ENCODE measurements around the gene MAGEF1. TPM values are rescaled to one million over a fixed set of nuclear protein-coding genes. Genes with fewer than 3 reads are reported as not detected.

The MAGEF1 gene
- total RNA-seq, 1 experiment from 2014 or later, result 31.9 TPM

DNA sequence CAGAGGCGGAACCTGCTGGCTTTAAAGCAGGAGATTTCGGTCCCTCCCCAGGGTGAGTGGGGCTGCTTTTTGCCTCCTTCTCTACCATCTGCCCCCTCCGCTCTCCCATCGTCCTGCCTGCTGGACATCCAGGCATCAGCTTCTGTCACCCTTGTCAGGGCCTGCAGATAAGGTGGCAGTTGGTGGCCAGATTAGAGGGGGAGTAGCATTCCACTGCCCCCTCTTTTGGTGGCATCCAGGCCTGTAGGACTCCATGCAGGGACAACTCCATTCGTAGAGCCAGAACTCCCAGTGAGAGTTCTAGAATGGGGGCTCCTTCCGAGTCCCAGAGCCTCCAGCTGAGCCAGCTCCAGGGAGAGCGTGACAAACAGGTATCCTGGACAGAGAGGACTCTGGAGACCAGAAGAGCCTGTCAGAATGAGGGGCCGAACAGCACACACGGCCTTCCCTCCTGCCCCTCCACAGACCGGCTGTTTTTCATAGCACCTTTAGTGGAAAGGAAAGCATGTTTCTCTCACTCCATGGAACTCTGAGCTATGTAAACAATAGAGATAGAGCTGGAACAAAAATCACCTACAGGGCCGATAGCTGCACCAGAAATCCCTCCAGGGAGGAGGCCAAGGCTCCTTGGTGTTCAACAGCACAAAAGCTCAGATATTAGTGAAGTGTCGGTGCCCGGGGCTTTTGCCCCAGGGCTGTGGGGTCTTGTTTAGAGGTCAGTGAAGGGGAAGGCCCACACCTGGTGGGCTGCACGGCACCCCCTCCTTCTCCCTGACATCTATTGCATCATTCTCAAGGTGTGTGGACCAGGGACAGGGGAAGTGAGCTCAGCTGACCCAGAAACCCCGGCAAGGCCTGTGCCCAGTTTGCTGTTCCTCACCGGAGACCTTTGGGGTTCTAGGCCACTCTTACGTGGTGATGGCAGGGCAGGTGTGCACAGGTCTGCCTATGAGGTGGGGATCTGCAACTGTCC is 34.2 kb downstream of the MAGEF1 start:
- no peak overlapping the region for H4K8ac ChIP-seq (replicated peaks; ENCODE audit: insufficient read length, low read depth, low read length)
- no CpG with 5 or more reads among the region's 17 CpGs for WGBS (ENCODE audit: extremely low coverage, insufficient read length, low lambda C conversion rate)
- no peak overlapping the region for H2AK5ac ChIP-seq (ENCODE audit: insufficient read length, low read length)
- H3K4me3 Mint-ChIP-seq, result no peak overlapping the region
- no peaks in the 10 kb centered on the region for H3K79me2 ChIP-seq (ENCODE audit: insufficient read depth, low read length)
- peaks cover 16 to 39% of the 10 kb centered on the region in 2 experiments for H3K4me1 Mint-ChIP-seq
- no peak overlapping the region for H2BK120ac ChIP-seq (ENCODE audit: low read depth, low read length, poor library complexity, severe bottlenecking)
- H3K36me3 Mint-ChIP-seq (ENCODE audit: insufficient read depth in 1 of 3, low read depth in 3 of 3), result no peaks in the 10 kb centered on the region
- H2AFZ ChIP-seq (ENCODE audit: low read length), result no peak overlapping the region
- H3K9me3 Mint-ChIP-seq, result no peaks in the 10 kb centered on the region; a peak in 1 of 5 replicates
- TF ChIP-seq, protein P1, sequence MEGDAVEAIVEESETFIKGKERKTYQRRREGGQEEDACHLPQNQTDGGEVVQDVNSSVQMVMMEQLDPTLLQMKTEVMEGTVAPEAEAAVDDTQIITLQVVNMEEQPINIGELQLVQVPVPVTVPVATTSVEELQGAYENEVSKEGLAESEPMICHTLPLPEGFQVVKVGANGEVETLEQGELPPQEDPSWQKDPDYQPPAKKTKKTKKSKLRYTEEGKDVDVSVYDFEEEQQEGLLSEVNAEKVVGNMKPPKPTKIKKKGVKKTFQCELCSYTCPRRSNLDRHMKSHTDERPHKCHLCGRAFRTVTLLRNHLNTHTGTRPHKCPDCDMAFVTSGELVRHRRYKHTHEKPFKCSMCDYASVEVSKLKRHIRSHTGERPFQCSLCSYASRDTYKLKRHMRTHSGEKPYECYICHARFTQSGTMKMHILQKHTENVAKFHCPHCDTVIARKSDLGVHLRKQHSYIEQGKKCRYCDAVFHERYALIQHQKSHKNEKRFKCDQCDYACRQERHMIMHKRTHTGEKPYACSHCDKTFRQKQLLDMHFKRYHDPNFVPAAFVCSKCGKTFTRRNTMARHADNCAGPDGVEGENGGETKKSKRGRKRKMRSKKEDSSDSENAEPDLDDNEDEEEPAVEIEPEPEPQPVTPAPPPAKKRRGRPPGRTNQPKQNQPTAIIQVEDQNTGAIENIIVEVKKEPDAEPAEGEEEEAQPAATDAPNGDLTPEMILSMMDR (conservative IDR thresholded peaks at IDR 0.05), result no peak
- H3K27me3 Mint-ChIP-seq (ENCODE audit: low read depth), result peaks cover 30% of the 10 kb centered on the region
- no peaks in the 10 kb centered on the region for H3K79me1 ChIP-seq (ENCODE audit: insufficient read depth, low read depth, low read length, poor library complexity, severe bottlenecking)
- H3K4me1 ChIP-seq (ENCODE audit: insufficient read depth, low read length), result peaks cover 2% of the 10 kb centered on the region; the same call in 1 of the 2 replicates
- no peaks in the 10 kb centered on the region for H3K23me2 ChIP-seq (ENCODE audit: insufficient read length, low read depth, low read length, poor library complexity, severe bottlenecking)
- H3K18ac ChIP-seq (ENCODE audit: insufficient read length, low read depth, low read length), result no peak overlapping the region
- no peak overlapping the region for H2BK12ac ChIP-seq (ENCODE audit: insufficient read length, low read depth, low read length)
- H3T11ph ChIP-seq (ENCODE audit: low read length), result no peak overlapping the region
- H4K91ac ChIP-seq (ENCODE audit: insufficient read length, low read depth, low read length), result no peak overlapping the region
- no peaks in the 10 kb centered on the region for H3K9me3 ChIP-seq (ENCODE audit: control insufficient read depth, low read depth, low read length)
- H4K5ac ChIP-seq (ENCODE audit: insufficient read length, low read depth, low read length), result no peak overlapping the region
- no peaks in the 10 kb centered on the region for H3K27me3 ChIP-seq (ENCODE audit: insufficient read depth, low read length)
- H3K56ac ChIP-seq (ENCODE audit: insufficient read length, low read depth, low read length), result no peak overlapping the region
- no peak overlapping the region for H3K27ac ChIP-seq (ENCODE audit: insufficient read length, low read depth, low read length)
- no peak overlapping the region for H3K23ac ChIP-seq (ENCODE audit: insufficient read length, low read depth, low read length)
- no peak overlapping the region for H2BK20ac ChIP-seq (ENCODE audit: low read depth, low read length, poor library complexity, severe bottlenecking)
- H2BK15ac ChIP-seq (ENCODE audit: low read depth, low read length), result no peak overlapping the region
- H3K4ac ChIP-seq (ENCODE audit: low read depth, low read length), result no peak overlapping the region
- H3K4me2 ChIP-seq (ENCODE audit: insufficient read depth, insufficient read length, low read length), result no peak overlapping the region
- no peak overlapping the region for H3K9ac ChIP-seq (ENCODE audit: extremely low read depth, insufficient read length, low read length)
- H3K27ac Mint-ChIP-seq, result no peak overlapping the region; a peak in 2 of 7 replicates
- no peak for DNase-seq
- H3K14ac ChIP-seq (ENCODE audit: insufficient read depth, low read length), result peak overlapping the region; percentile 9; the same call in 1 of the 2 replicates
- no peaks in the 10 kb centered on the region for H4K20me1 ChIP-seq (ENCODE audit: control insufficient read depth, insufficient read depth, insufficient read length)
- no peak overlapping the region for H2BK5ac ChIP-seq (ENCODE audit: insufficient read length, low read length)
